ENCODE measurements around the gene NTF3.

NTF3 gene

DNA sequence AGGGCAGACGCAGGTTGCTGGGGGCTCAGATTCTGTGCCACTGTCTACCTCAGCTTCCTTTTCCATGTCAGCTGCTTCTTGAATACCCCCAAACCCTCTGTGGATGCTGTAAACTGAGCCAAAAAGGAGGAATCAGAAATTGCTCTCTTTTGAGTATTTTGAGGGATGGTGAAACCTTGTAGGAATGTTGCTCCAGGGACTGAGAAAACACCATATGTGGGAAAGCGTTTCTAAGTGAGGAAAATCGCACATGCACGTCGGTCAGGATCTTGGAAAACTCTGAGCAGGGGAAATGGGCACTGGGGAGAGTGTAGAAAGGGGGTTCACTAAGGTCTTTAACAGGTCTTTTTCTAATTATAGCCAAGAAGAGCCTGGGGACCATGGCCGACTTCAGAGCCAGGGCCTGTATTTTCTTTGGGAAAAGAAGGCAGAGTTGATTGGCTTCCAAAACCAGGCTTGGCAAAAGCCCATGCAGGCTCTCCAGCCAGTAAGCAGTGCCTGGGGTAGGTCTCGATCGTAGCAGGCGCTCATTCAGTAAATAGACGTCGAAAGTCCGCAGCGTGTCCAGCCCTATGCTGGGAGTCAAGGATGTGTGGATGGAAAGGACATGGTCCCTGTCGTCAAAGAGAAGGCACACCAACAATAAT is 58.0 kb downstream of the NTF3 start:
- no peak for DNase-seq

DNA sequence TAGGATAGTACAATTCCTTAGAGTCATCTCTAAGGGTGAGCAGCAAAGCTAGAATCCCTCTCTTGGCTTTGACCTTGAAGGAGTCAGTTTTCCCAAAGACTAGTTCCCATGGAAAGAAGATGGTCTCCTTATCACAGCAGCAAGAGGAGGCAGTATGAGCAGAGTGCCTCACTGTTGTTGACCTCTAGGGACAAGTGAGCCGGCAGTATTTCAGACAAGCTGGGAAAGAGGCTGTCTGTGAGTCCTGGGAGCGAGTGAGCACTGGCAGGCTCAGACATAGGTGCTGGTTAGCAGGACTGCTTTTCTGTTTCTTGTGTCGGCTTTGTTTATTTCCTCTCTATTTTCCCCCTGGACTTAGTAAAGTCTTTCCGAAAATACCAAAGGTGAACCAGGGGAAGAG is 60.7 kb downstream of the NTF3 start:
- no peak for DNase-seq

DNA sequence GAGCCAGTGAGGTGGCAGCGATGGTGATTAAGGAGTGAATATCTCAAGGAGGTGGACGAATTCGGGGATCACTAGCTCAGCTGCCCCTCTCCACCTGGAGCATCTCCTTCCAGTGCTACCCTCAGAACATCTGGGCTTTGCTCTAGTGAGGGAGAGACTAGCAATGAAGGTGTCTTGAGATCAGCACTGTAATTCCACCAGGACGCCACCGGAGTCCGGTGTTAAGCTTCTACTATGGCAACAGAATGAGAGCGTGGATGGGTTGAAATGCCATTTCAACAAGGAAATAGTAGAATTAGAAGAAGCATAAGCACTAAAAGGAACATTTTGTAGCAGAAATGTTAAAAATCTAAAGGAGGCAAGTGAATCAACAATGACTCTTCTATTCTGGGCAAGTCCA is 61.1 kb downstream of the NTF3 start:
- no peak for DNase-seq

DNA sequence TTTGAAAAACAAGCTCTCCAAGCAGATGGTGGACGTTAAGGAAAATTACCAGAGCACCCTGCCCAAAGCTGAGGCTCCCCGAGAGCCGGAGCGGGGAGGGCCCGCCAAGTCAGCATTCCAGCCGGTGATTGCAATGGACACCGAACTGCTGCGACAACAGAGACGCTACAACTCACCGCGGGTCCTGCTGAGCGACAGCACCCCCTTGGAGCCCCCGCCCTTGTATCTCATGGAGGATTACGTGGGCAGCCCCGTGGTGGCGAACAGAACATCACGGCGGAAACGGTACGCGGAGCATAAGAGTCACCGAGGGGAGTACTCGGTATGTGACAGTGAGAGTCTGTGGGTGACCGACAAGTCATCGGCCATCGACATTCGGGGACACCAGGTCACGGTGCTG is 62.4 kb downstream of the NTF3 start:
- DNase-seq = no peak

GRCh38 chr12:5497329-5498053 is 65.6 kb downstream of the NTF3 start:
- DNase-seq = no peak

DNA sequence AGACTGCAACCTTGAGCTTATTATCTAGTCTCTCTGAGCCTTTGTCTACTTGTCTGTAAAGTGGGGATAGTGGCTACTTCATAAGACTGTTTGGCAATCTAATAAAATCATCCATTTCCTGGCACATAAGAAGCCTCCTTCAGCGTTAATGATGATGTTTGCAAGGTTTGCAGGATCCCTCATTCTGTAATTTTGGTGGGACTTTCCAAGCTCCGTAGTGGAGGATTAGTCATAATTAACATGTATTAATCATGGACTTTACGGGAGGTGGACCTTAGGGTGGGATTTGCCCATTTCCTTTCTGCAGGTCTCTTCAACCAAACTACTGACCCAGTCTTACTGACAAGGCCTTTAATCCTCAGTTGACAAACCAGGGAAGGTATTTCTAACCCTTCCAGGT is 66.2 kb downstream of the NTF3 start:
- DNase-seq = no peak

- no peak for DNase-seq
These were observed 66.9 kb downstream of the NTF3 start for GRCh38 chr12:5498806-5499205.

DNA sequence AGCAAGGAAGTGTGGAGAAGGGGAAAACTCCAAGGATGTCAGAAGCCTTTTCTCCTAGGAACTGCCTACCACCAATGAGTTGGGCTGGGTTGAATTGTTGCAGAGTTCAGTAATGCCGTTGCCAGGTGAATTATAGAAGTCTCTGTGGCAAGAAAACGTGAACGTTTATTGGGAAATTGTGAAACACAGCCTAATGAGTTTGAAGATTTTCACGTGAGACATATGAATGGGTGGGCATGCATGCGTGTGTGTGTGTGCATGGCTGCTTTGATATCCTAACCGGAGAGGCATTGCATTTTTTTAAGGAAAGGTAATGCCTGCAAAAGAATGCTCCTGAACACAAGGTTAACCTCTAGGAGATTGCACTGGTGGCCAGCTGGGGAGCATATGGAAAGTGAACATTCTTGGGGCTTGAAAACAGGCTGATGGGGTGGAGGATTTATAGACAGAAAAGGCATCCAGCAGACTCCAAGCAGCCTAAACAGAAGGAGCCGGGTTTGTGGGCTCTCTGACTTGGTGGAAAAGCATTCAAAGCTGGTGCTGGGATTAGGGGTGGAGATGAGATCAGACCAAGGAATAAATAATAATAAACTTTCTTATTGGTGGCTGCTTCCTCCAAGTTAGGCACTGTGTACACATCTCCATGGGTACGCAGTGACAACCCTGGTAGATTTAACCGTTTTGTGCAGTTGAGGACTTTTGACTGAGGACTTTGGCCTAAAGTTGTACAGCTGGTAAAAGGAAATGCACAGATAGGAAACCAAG is 67.8 kb downstream of the NTF3 start:
- DNase-seq = no peak

DNA sequence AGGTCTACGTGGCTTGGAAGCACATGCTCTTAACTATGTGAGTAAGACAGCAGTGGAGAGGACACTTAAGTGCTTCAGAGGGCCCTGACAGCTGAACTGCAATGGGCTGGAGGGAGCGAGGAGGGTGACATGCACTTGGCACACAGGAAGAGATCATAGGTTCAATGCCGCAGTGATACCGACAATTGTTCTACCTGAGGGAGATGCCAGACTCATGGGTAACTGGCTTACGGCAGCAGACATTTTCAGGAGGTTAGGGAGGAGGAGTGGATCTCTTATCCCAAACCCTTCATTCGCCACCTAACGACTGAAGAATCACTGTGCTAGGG is 68.4 kb downstream of the NTF3 start:
- DNase-seq = no peak

- DNase-seq = no peak
These were observed 71.9 kb downstream of the NTF3 start for GRCh38 chr12:5503774-5504173.

- DNase-seq = no peak
These were observed 73.2 kb downstream of the NTF3 start for GRCh38 chr12:5505116-5505515.

DNA sequence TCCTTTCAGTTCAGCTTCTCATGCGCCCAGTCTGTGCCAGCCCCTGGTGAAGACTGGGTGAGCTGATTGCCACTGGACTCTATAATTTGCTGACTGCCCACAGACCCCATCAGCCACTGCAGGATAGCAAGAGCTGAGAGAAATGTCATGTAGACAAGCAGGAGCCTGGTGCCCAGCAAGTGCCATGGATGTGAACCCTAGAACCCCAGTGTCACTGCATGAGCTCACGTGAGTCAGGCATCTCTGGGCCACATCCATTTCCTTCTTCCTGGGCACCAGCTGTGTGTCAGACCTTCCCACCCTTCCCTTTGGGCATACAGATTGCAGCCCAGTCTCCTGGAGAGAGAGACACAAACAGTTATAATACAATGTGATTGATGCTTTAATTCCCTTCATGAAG is 73.8 kb downstream of the NTF3 start:
- no peak for DNase-seq

GRCh38 chr12:5506295-5506694 is 74.4 kb downstream of the NTF3 start:
- DNase-seq = no peak

- no peak for DNase-seq
These were observed 74.9 kb downstream of the NTF3 start for GRCh38 chr12:5506821-5507231.

GRCh38 chr12:5507401-5507935 is 75.6 kb downstream of the NTF3 start:
- no peak for DNase-seq

GRCh38 chr12:5507944-5508343 is 76.0 kb downstream of the NTF3 start:
- DNase-seq = no peak

GRCh38 chr12:5509102-5509501 is 77.2 kb downstream of the NTF3 start:
- DNase-seq = no peak

GRCh38 chr12:5509557-5509956 is 77.6 kb downstream of the NTF3 start:
- no peak for DNase-seq

GRCh38 chr12:5510251-5510805 is 78.4 kb downstream of the NTF3 start:
- DNase-seq = no peak

DNA sequence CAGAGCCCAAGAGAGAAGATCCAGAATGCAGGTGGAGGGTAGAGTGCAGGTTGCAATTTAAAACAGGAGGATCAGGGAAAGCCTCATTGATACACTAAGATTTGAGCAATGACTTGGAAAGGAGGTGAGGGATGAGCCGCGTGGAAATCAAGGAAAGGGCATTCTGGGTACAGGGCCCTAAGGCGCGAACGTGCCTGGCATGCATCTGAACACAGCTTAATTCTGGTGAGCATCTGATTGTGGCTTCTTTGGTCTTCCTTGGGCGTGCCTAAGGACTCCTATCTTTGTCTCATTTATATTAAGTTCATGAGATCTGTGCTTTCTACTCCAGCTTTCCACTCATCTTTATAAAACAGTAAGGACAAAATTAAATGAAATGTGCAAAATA is 79.3 kb downstream of the NTF3 start:
- DNase-seq = no peak

DNA sequence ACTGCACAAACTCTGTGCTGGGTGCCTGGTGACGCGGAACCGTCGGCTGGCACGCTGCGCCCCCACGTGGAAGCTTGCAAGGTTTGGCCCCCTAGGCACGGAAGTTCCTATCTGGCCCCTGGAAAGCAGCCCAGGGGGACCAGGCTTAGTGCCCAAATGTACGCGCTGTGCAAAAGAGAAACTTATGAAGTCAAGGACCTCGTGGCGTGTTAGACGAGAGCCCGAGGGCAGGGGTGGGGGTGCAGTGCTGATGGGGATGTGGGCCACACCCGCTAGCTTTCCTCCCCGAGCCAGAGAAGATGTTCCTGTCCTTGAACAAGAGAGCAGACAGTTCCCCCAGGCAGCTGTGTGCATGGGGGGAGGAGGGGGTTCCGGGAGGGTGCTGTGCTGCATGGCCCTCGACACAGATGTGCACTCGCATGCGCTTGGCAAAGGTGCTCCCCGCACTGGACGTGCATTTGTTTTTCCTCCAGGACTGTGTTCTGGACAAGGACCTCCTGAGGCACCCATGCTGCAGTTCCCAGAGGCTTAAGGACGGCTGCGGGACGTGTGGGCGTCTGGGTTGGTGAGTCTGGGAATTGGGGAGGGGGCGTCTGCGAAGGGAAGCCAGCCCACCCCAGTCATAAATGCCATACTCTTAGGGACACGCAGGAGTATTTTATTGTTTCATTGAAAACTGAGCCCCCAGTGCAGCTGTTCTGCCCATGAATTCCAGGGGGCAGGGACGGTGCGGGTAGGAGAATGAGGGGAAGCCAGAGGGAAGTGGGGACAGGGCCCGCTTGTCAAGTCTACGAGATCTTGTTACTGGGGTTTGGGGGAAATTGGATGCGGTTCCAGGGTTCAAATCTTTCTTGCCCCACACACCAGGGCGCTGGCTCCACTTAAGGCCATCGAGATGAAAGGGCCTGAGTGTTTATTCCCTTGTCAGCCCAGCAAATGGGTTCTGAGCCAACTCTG is 80.0 kb downstream of the NTF3 start:
- DNase-seq = no peak

- no peak for DNase-seq
These were observed 80.7 kb downstream of the NTF3 start for GRCh38 chr12:5512601-5512970.

DNA sequence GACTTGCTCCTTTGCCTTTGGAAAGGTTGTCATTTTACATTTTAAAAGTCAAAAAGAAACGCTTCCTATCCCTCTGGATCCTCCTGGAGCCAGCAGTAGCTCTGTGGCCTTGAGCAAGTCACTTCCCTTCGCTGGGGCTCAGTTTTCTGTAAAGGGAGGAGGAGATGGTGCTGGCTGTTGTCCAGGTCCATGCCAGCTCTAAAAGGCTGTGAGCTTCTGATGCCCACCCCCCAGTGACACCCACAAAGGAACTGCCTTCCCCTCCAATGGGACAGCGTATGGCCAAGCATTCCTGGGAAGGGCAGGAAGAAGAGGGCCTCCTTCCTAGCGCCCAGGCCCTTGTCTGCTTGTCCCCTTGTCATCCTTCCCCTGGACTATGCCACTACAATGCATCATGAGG is 81.5 kb downstream of the NTF3 start:
- DNase-seq = no peak

Measured in stimulated activated CD4-positive, alpha-beta T cell treated with anti-CD3 and anti-CD28 coated beads, Interleukin-4, amount 100 ng/mL, for 24 hours (primary cell).